Thyroid gland (tissue), 4 donors: Measurements from ENCODE around the gene KIAA0930.

ENCODE experiments used
- CTCF ChIP-seq, 6 experiments: fragments of 200-600 bp in 3 of 6; fragments of 450-650 bp in 3 of 6; sonication (generic) in 3 of 6; IDR thresholded peaks; one replicate each; pipeline ENCODE4 v1.5.1; 2016 to 2019; ENCODE audit warnings: antibody characterized with exemption in 6 of 6, mild to moderate bottlenecking in 2 of 6, inconsistent platforms in 1 of 6, moderate library complexity in 1 of 6
- POLR2A ChIP-seq, 2 donors: fragments of 450-650 bp; IDR thresholded peaks; one replicate each; pipeline ENCODE4 v1.6.1; 2017; ENCODE audit warnings: antibody characterized with exemption in 2 of 2, mild to moderate bottlenecking in 2 of 2, moderate library complexity in 1 of 2

GRCh38 chr22:45231293-45231692, 9.4 kb downstream of the KIAA0930 start:
- no peak for TF ChIP-seq POLR2A (IDR thresholded peaks at IDR 0.05)
- TF ChIP-seq CTCF (IDR thresholded peaks at IDR 0.05) = no peak
